A673 (cell line): Measurements from ENCODE around the gene ENTPD8. TPM values are rescaled to one million over a fixed set of nuclear protein-coding genes. Genes with fewer than 3 reads are reported as not detected.

Experiments
- BruUV-seq: library from RNA; stranded (reverse); fragments of 400-500 nt; replicated peaks from 2 replicates; lab custom pipeline; 2021; lab: Mats Ljungman, UMichigan
- CTCF ChIA-PET: fragments of 300-600 bp; sonication (Branson Sonifier 250); formaldehyde crosslinking; loops from one replicate; lab custom pipeline; 2022; ENCODE audit warnings: antibody characterized with exemption; lab: Charles Lee
- POLR2A ChIA-PET: fragments of 300-600 bp; sonication (Branson Sonifier 250); formaldehyde crosslinking; loops from one replicate; lab custom pipeline; 2022; ENCODE audit warnings: antibody characterized with exemption; ENCODE audit not compliant: low non-redundant PET; lab: Charles Lee
- DNase-seq: peaks from one replicate; pipeline ENCODE4 v3.0.0-alpha.2; 2015; ENCODE audit warnings: low spot score
- H3K27ac ChIP-seq: fragments of 200-600 bp; sonication (generic); 2 replicates; pipeline ENCODE4 v1.5.1; 2016; ENCODE audit warnings: mixed run types, low read depth, mild to moderate bottlenecking, mixed read lengths, antibody characterized with exemption, low read length; ENCODE audit not compliant: poor library complexity, severe bottlenecking
- H3K27me3 ChIP-seq: fragments of 200-600 bp; sonication (generic); replicated peaks from 2 replicates; pipeline ENCODE4 v1.6.1; 2017; ENCODE audit warnings: mixed run types, low read depth, mild to moderate bottlenecking, mixed read lengths, antibody characterized with exemption, low read length; ENCODE audit not compliant: insufficient read depth, poor library complexity
- H3K36me3 ChIP-seq: fragments of 200-600 bp; sonication (generic); 2 replicates; pipeline ENCODE4 v1.6.1; 2016; ENCODE audit warnings: mixed run types, mild to moderate bottlenecking, mixed read lengths, antibody characterized with exemption, low read length; ENCODE audit not compliant: insufficient read depth, poor library complexity, severe bottlenecking
- H3K4me1 ChIP-seq: fragments of 200-600 bp; sonication (generic); 2 replicates; pipeline ENCODE4 v1.6.1; 2017; ENCODE audit warnings: mixed run types, mild to moderate bottlenecking, mixed read lengths, antibody characterized with exemption, low read length; ENCODE audit not compliant: insufficient read depth, poor library complexity, severe bottlenecking
- H3K4me3 ChIP-seq: fragments of 200-600 bp; sonication (generic); 2 replicates; pipeline ENCODE4 v1.5.1; 2016; ENCODE audit warnings: low read depth, mixed run types, mild to moderate bottlenecking, mixed read lengths, low read length; ENCODE audit not compliant: poor library complexity, severe bottlenecking
- H3K9me3 ChIP-seq: fragments of 200-600 bp; sonication (generic); 2 replicates; pipeline ENCODE4 v1.6.1; 2016; ENCODE audit warnings: mixed run types, low read depth, mild to moderate bottlenecking, mixed read lengths, antibody characterized with exemption, low read length; ENCODE audit not compliant: poor library complexity, severe bottlenecking
- CTCF ChIP-seq: fragments of 300-800, 200-600 bp; sonication (generic); conservative IDR thresholded peaks from 2 replicates; pipeline ENCODE4 v1.5.1; 2017; ENCODE audit warnings: low read depth, mild to moderate bottlenecking, antibody characterized with exemption, low read length, moderate library complexity, mixed read lengths
- EZH2 ChIP-seq: fragments of 200-600 bp; sonication (generic); IDR thresholded peaks from 2 replicates; pipeline ENCODE4 v1.6.1; 2017; ENCODE audit warnings: borderline replicate concordance, low read depth, mild to moderate bottlenecking, mixed read lengths, antibody characterized with exemption, low read length; ENCODE audit not compliant: poor library complexity, severe bottlenecking
- intact Hi-C: fragments of 100-400 bp; cut with micrococcal nuclease; formaldehyde crosslinking; loops from one replicate; pipeline ENCODE4 v1.10.0; 2022; ENCODE audit not compliant: unreplicated experiment
- total RNA-seq: library from RNA; stranded (reverse); gene quantifications from 2 replicates; pipeline ENCODE4 v1.2.3, GENCODE V29; 2021

ENTPD8 gene
- total RNA-seq, 1 experiment from 2014 or later = not detected

- CTCF ChIA-PET = no interaction called here
- DNase-seq = no peak
- intact Hi-C loops = no loop called here
- TF ChIP-seq CTCF (no peak), EZH2 (no peak)
- Histone ChIP-seq H3K4me3 (no peak overlapping the region), H3K27me3 (no peaks in the 10 kb centered on the region), H3K36me3 (no peaks in the 10 kb centered on the region), H3K4me1 (no peaks in the 10 kb centered on the region), H3K9me3 (no peaks in the 10 kb centered on the region), H3K27ac (no peak overlapping the region)
- BruUV-seq = no TSS peak
- POLR2A ChIA-PET = no interaction called here
Observed at GRCh38 chr9:137389428-137389746, 51.8 kb downstream of the ENTPD8 start.

GRCh38 chr9:137388589-137389427 lies 52.3 kb downstream of the ENTPD8 start:
- CTCF ChIA-PET = interaction anchor here (0.6 kb wide), 1 partner anchor 34 kb away, joined by 7 read pairs; the partner anchor contains the start of genes EXD3 and NOXA1
- no peak overlapping the region for H3K4me3 ChIP-seq
- intact Hi-C loops = no loop called here
- no peak overlapping the region for H3K27ac ChIP-seq
- H3K4me1 ChIP-seq = no peaks in the 10 kb centered on the region
- no peaks in the 10 kb centered on the region for H3K27me3 ChIP-seq
- no TSS peak for BruUV-seq
- TF ChIP-seq EZH2 = no peak
- TF ChIP-seq CTCF = no peak
- H3K36me3 ChIP-seq = no peaks in the 10 kb centered on the region
- no peaks in the 10 kb centered on the region for H3K9me3 ChIP-seq
- DNase-seq = no peak
- POLR2A ChIA-PET = no interaction called here

- Histone ChIP-seq H3K9me3 (no peaks in the 10 kb centered on the region), H3K4me1 (no peaks in the 10 kb centered on the region), H3K36me3 (no peaks in the 10 kb centered on the region), H3K27me3 (no peaks in the 10 kb centered on the region), H3K27ac (no peak overlapping the region), H3K4me3 (no peak overlapping the region)
- intact Hi-C loops = no loop called here
- POLR2A ChIA-PET = no interaction called here
- TF ChIP-seq CTCF = no peak
- TF ChIP-seq EZH2 = no peak
- BruUV-seq = no TSS peak
- DNase-seq = no peak
- CTCF ChIA-PET = interaction anchor here (0.6 kb wide), 1 partner anchor 35 kb away, joined by 7 read pairs; the partner anchor contains the start of genes EXD3 and NOXA1
Observed at GRCh38 chr9:137387891-137388560, 53.1 kb downstream of the ENTPD8 start.
